ENCODE data around the gene ACOXL.

Gene ACOXL

GRCh38 chr2:110993557-110994231 lies 261.3 kb downstream of the ACOXL start:
- Histone ChIP-seq H4K20me1 (ENCODE audit: low read depth, low read length) (no peaks in the 10 kb centered on the region), H3K4me2 (ENCODE audit: low read depth, low read length, poor library complexity, severe bottlenecking) (peak overlapping the region; percentile 30), H3K79me2 (ENCODE audit: insufficient read depth, low read length) (no peaks in the 10 kb centered on the region), H2AFZ (ENCODE audit: low read depth, low read length, severe bottlenecking) (peak overlapping the region; percentile 56), H3K9ac (ENCODE audit: low read length) (no peak overlapping the region), H3K9me2 (replicated peaks; ENCODE audit: insufficient read depth, low read length) (no peaks in the 10 kb centered on the region), H3K27me3 (ENCODE audit: low read length) (no peaks in the 10 kb centered on the region), H3F3A (ENCODE audit: insufficient read depth) (no peaks in the 10 kb centered on the region), H3K36me3 (ENCODE audit: low read length) (no peaks in the 10 kb centered on the region; the same call in 1 of the 2 replicates), H3K9me3 (ENCODE audit: insufficient read depth, low read length) (no peaks in the 10 kb centered on the region), H3K4me3 (ENCODE audit: insufficient read depth, low read length, poor library complexity, severe bottlenecking) (no peak overlapping the region), H3K27ac (ENCODE audit: low read depth, low read length) (no peak overlapping the region)
- TF ChIP-seq CTCF (IDR thresholded peaks at IDR 0.05; ENCODE audit: insufficient read depth, low read length, poor library complexity, severe bottlenecking) (no peak), EZH2phosphoT487 (conservative IDR thresholded peaks at IDR 0.05; ENCODE audit: low read length) (no peak)

- Histone ChIP-seq H3K79me2 (ENCODE audit: insufficient read depth, low read length) (no peaks in the 10 kb centered on the region), H3K4me2 (ENCODE audit: low read depth, low read length, poor library complexity, severe bottlenecking) (peak overlapping the region; percentile 30), H4K20me1 (ENCODE audit: low read depth, low read length) (no peaks in the 10 kb centered on the region), H3K27me3 (ENCODE audit: low read length) (no peaks in the 10 kb centered on the region), H3K9me2 (replicated peaks; ENCODE audit: insufficient read depth, low read length) (no peaks in the 10 kb centered on the region), H2AFZ (ENCODE audit: low read depth, low read length, severe bottlenecking) (peak overlapping the region; percentile 56), H3K36me3 (ENCODE audit: low read length) (no peaks in the 10 kb centered on the region; the same call in 1 of the 2 replicates), H3K4me3 (ENCODE audit: insufficient read depth, low read length, poor library complexity, severe bottlenecking) (no peak overlapping the region), H3F3A (ENCODE audit: insufficient read depth) (no peaks in the 10 kb centered on the region), H3K9ac (ENCODE audit: low read length) (no peak overlapping the region), H3K27ac (ENCODE audit: low read depth, low read length) (no peak overlapping the region), H3K9me3 (ENCODE audit: insufficient read depth, low read length) (no peaks in the 10 kb centered on the region)
- TF ChIP-seq EZH2phosphoT487 (conservative IDR thresholded peaks at IDR 0.05; ENCODE audit: low read length) (no peak), CTCF (IDR thresholded peaks at IDR 0.05; ENCODE audit: insufficient read depth, low read length, poor library complexity, severe bottlenecking) (no peak)
These were observed 262.0 kb downstream of the ACOXL start for GRCh38 chr2:110994250-110994961.

- Histone ChIP-seq H3K9me3 (ENCODE audit: insufficient read depth, low read length) (no peaks in the 10 kb centered on the region), H3K36me3 (ENCODE audit: low read length) (no peaks in the 10 kb centered on the region; the same call in 1 of the 2 replicates), H3F3A (ENCODE audit: insufficient read depth) (no peaks in the 10 kb centered on the region), H3K27me3 (ENCODE audit: low read length) (no peaks in the 10 kb centered on the region), H3K27ac (ENCODE audit: low read depth, low read length) (no peak overlapping the region), H3K9ac (ENCODE audit: low read length) (no peak overlapping the region), H4K20me1 (ENCODE audit: low read depth, low read length) (no peaks in the 10 kb centered on the region), H3K4me3 (ENCODE audit: insufficient read depth, low read length, poor library complexity, severe bottlenecking) (no peak overlapping the region), H3K4me2 (ENCODE audit: low read depth, low read length, poor library complexity, severe bottlenecking) (no peak overlapping the region), H3K79me2 (ENCODE audit: insufficient read depth, low read length) (no peaks in the 10 kb centered on the region), H2AFZ (ENCODE audit: low read depth, low read length, severe bottlenecking) (no peak overlapping the region), H3K9me2 (replicated peaks; ENCODE audit: insufficient read depth, low read length) (no peaks in the 10 kb centered on the region)
- TF ChIP-seq CTCF (IDR thresholded peaks at IDR 0.05; ENCODE audit: insufficient read depth, low read length, poor library complexity, severe bottlenecking) (no peak), EZH2phosphoT487 (conservative IDR thresholded peaks at IDR 0.05; ENCODE audit: low read length) (no peak)
These were observed 263.5 kb downstream of the ACOXL start for GRCh38 chr2:110995911-110996310.
